SH-SY5Y (cell line): Measurements from ENCODE around the gene WWOX.

Experiments
- GATA2 ChIP-seq: IDR thresholded peaks from 2 replicates; pipeline ENCODE4 v1.6.1; 2011; ENCODE audit warnings: mild to moderate bottlenecking, low read depth, low read length
- GATA3 ChIP-seq: IDR thresholded peaks from 2 replicates; pipeline ENCODE4 v1.6.1; 2011; ENCODE audit warnings: low read depth, mild to moderate bottlenecking, low read length, moderate library complexity

GRCh38 chr16:78244131-78244895 lies 144.9 kb downstream of the WWOX start:
- no peak for TF ChIP-seq GATA3
- no peak for TF ChIP-seq GATA2
